BLaER1 treated with 17β-estradiol and CSF1 and Interleukin-3, amounts not matched to agents 10 nM and 100 nM (cell line): ENCODE results near the gene CAV3.

ENCODE experiments used
- H3K27ac ChIP-seq, 11 experiments: shearing (Covaris generic); formaldehyde crosslinking; 2 replicates each; pipeline ENCODE4 v1.8.1; 2022
- H3K27me3 ChIP-seq, 11 experiments: shearing (Covaris generic); formaldehyde crosslinking; 2 replicates each; pipeline ENCODE4 v1.8.1; 2022
- H3K36me3 ChIP-seq, 11 experiments: shearing (Covaris generic); formaldehyde crosslinking; 2 replicates each; pipeline ENCODE4 v1.8.1; 2022
- H3K4me1 ChIP-seq, 10 experiments: shearing (Covaris generic); formaldehyde crosslinking; 2 replicates each; pipeline ENCODE4 v1.8.1; 2022
- H3K4me2 ChIP-seq, 11 experiments: shearing (Covaris generic); formaldehyde crosslinking; 2 replicates each; pipeline ENCODE4 v1.8.1; 2022
- H3K4me3 ChIP-seq, 10 experiments: shearing (Covaris generic); formaldehyde crosslinking; 2 replicates each; pipeline ENCODE4 v1.8.1; 2022
- H3K9ac ChIP-seq, 11 experiments: shearing (Covaris generic); formaldehyde crosslinking; 2 replicates each; pipeline ENCODE4 v1.8.1; 2022
- H3K9me3 ChIP-seq, 11 experiments: shearing (Covaris generic); formaldehyde crosslinking; replicated peaks in 1 of 11; 2 replicates each; pipeline ENCODE4 v1.8.1; 2022
- H4K20me1 ChIP-seq, 11 experiments: shearing (Covaris generic); formaldehyde crosslinking; 2 replicates each; pipeline ENCODE4 v1.8.1; 2022
- Cebpa-rat ChIP-seq, 11 experiments: shearing (Covaris generic); IDR thresholded peaks; 2 replicates each; pipeline ENCODE4 v1.8.1; 2022

Gene CAV3

GRCh38 chr3:8755564-8756237 is 22.1 kb downstream of the CAV3 start:
- no peak for TF ChIP-seq Cebpa-rat (IDR thresholded peaks at IDR 0.05)
- H3K4me3 ChIP-seq, result no peak overlapping the region
- H3K36me3 ChIP-seq, result peaks cover 0 to 17% (median 7%) of the 10 kb centered on the region in 11 experiments; a peak in 8 of 22 replicates
- no peak overlapping the region for H3K4me2 ChIP-seq
- H3K9ac ChIP-seq, result no peak overlapping the region
- no peaks in the 10 kb centered on the region for H3K4me1 ChIP-seq
- H4K20me1 ChIP-seq, result no peaks in the 10 kb centered on the region
- no peaks in the 10 kb centered on the region for H3K27me3 ChIP-seq
- H3K9me3 ChIP-seq, result no peaks in the 10 kb centered on the region; a peak in 1 of 22 replicates
- H3K27ac ChIP-seq, result no peak overlapping the region

GRCh38 chr3:8756671-8757070 is 23.1 kb downstream of the CAV3 start:
- Histone ChIP-seq H3K27me3 (no peaks in the 10 kb centered on the region), H3K4me1 (no peaks in the 10 kb centered on the region), H3K27ac (no peak overlapping the region), H3K9ac (no peak overlapping the region), H3K4me3 (no peak overlapping the region), H3K9me3 (no peaks in the 10 kb centered on the region; a peak in 1 of 22 replicates), H4K20me1 (no peaks in the 10 kb centered on the region), H3K36me3 (peaks cover 0 to 12% (median 7%) of the 10 kb centered on the region in 11 experiments; a peak in 8 of 22 replicates), H3K4me2 (no peak overlapping the region)
- TF ChIP-seq Cebpa-rat (IDR thresholded peaks at IDR 0.05), result no peak

GRCh38 chr3:8757551-8758518 is 24.2 kb downstream of the CAV3 start:
- TF ChIP-seq Cebpa-rat (IDR thresholded peaks at IDR 0.05), result no peak
- Histone ChIP-seq H3K36me3 (peaks cover 0 to 3% (median 1%) of the 10 kb centered on the region in 11 experiments; a peak in 7 of 22 replicates), H3K9me3 (no peaks in the 10 kb centered on the region; a peak in 1 of 22 replicates), H3K27me3 (no peaks in the 10 kb centered on the region), H3K4me1 (no peaks in the 10 kb centered on the region), H4K20me1 (no peaks in the 10 kb centered on the region), H3K27ac (no peak overlapping the region), H3K9ac (no peak overlapping the region), H3K4me2 (no peak overlapping the region), H3K4me3 (no peak overlapping the region)

GRCh38 chr3:8759038-8759707 is 25.6 kb downstream of the CAV3 start:
- no peaks in the 10 kb centered on the region for H3K9me3 ChIP-seq
- H3K4me2 ChIP-seq, result no peak overlapping the region
- H3K27ac ChIP-seq, result no peak overlapping the region
- no peaks in the 10 kb centered on the region for H3K4me1 ChIP-seq
- no peaks in the 10 kb centered on the region for H3K36me3 ChIP-seq
- H3K4me3 ChIP-seq, result no peak overlapping the region
- no peak for TF ChIP-seq Cebpa-rat (IDR thresholded peaks at IDR 0.05)
- no peak overlapping the region for H3K9ac ChIP-seq
- no peaks in the 10 kb centered on the region for H4K20me1 ChIP-seq
- H3K27me3 ChIP-seq, result no peaks in the 10 kb centered on the region

- no peak for TF ChIP-seq Cebpa-rat (IDR thresholded peaks at IDR 0.05)
These were observed 26.5 kb downstream of the CAV3 start for GRCh38 chr3:8760091-8760490.

GRCh38 chr3:8760506-8760905 is 26.9 kb downstream of the CAV3 start:
- Histone ChIP-seq H4K20me1 (no peaks in the 10 kb centered on the region), H3K4me3 (no peak overlapping the region), H3K4me2 (no peak overlapping the region), H3K9ac (no peak overlapping the region), H3K36me3 (no peaks in the 10 kb centered on the region), H3K4me1 (peaks cover 0 to 4% (median 0%) of the 10 kb centered on the region in 10 experiments; a peak in 6 of 20 replicates), H3K27ac (no peak overlapping the region), H3K9me3 (no peaks in the 10 kb centered on the region), H3K27me3 (no peaks in the 10 kb centered on the region)
- no peak for TF ChIP-seq Cebpa-rat (IDR thresholded peaks at IDR 0.05)

More at GRCh38 chr3:8760091-8760490, 26.5 kb downstream of the CAV3 start:
- H3K4me2 ChIP-seq, result no peak overlapping the region
- no peak overlapping the region for H3K27ac ChIP-seq
- H3K9ac ChIP-seq, result no peak overlapping the region
- H3K9me3 ChIP-seq, result no peaks in the 10 kb centered on the region
- H3K27me3 ChIP-seq, result no peaks in the 10 kb centered on the region
- H3K4me3 ChIP-seq, result no peak overlapping the region
- H4K20me1 ChIP-seq, result no peaks in the 10 kb centered on the region
- no peaks in the 10 kb centered on the region for H3K4me1 ChIP-seq
- no peaks in the 10 kb centered on the region for H3K36me3 ChIP-seq

GRCh38 chr3:8761866-8762265 is 28.3 kb downstream of the CAV3 start:
- Histone ChIP-seq H3K9ac (no peak overlapping the region), H3K4me3 (no peak overlapping the region), H3K4me1 (peaks cover 0 to 17% (median 0%) of the 10 kb centered on the region in 10 experiments; a peak in 8 of 20 replicates), H3K27me3 (no peaks in the 10 kb centered on the region), H3K9me3 (no peaks in the 10 kb centered on the region), H3K27ac (no peak overlapping the region), H3K36me3 (no peaks in the 10 kb centered on the region), H4K20me1 (no peaks in the 10 kb centered on the region), H3K4me2 (no peak overlapping the region)
- no peak for TF ChIP-seq Cebpa-rat (IDR thresholded peaks at IDR 0.05)

GRCh38 chr3:8762607-8763377 is 29.2 kb downstream of the CAV3 start:
- no peak for TF ChIP-seq Cebpa-rat (IDR thresholded peaks at IDR 0.05)
- H3K9me3 ChIP-seq, result peaks cover 3 to 9% (median 6%) of the 10 kb centered on the region in 11 experiments
- no peaks in the 10 kb centered on the region for H3K27me3 ChIP-seq

More at GRCh38 chr3:8762607-8763377, 29.2 kb downstream of the CAV3 start:
- Histone ChIP-seq H4K20me1 (no peaks in the 10 kb centered on the region), H3K4me2 (no peak overlapping the region), H3K4me3 (no peak overlapping the region), H3K27ac (no peak overlapping the region), H3K36me3 (peaks cover 0 to 8% (median under 1%) of the 10 kb centered on the region in 11 experiments; a peak in 5 of 22 replicates), H3K4me1 (peaks cover 0 to 17% (median 0%) of the 10 kb centered on the region in 10 experiments; a peak in 8 of 20 replicates), H3K9ac (no peak overlapping the region)
